ENCODE results near the gene ZNF595. TPM values are rescaled to one million over a fixed set of nuclear protein-coding genes. Genes with fewer than 3 reads are reported as not detected.
A peak's percentile ranks its signal among the peaks of the same experiment; 100 is the strongest.
"Not testable (repeated sequence)": the region's sequence is repeated elsewhere in the genome, so short reads cannot be mapped to it uniquely, and the experiment has no call there.

ZNF595 gene
- total RNA-seq, 2 donors from 2014 or later: 7.6 to 24.3 TPM

- ATAC-seq: peak; percentile 7 to 23
- intact Hi-C loops (cut with DNase I); DNase-seq: not testable (repeated sequence)
Measured at GRCh38 chr4:53521-53920, 400 bp downstream of the ZNF595 start.

GRCh38 chr4:64733-65132 is 11.6 kb downstream of the ZNF595 start:
- DNase-seq; intact Hi-C loops (cut with DNase I): not testable (repeated sequence)
- ATAC-seq: peak in 1 of 2 donors; percentile 19

GRCh38 chr4:71830-72229 is 18.7 kb downstream of the ZNF595 start:
- intact Hi-C loops (cut with DNase I): no loop called here
- DNase-seq: no peak
- no peak for ATAC-seq

GRCh38 chr4:85951-86350 is 32.8 kb downstream of the ZNF595 start:
- intact Hi-C loops (cut with DNase I): no loop called here
- no peak for DNase-seq

GRCh38 chr4:86559-87324 is 33.6 kb downstream of the ZNF595 start:
- intact Hi-C loops (cut with DNase I); ATAC-seq; DNase-seq: not testable (repeated sequence)

More at GRCh38 chr4:85951-86350, 32.8 kb downstream of the ZNF595 start:
- ATAC-seq: no peak

GRCh38 chr4:98386-98785 is 45.3 kb downstream of the ZNF595 start:
- no peak for DNase-seq
- intact Hi-C loops (cut with DNase I): no loop called here
- ATAC-seq: no peak

GRCh38 chr4:99863-100262 is 46.7 kb downstream of the ZNF595 start:
- DNase-seq: no peak

GRCh38 chr4:107083-107443 is 53.9 kb downstream of the ZNF595 start:
- DNase-seq (no peak), ATAC-seq (no peak)
- intact Hi-C loops (cut with DNase I): no loop called here

More at GRCh38 chr4:99863-100262, 46.7 kb downstream of the ZNF595 start:
- ATAC-seq: no peak
- intact Hi-C loops (cut with DNase I): no loop called here

- intact Hi-C loops (cut with DNase I): no loop called here
- DNase-seq: no peak
- no peak for ATAC-seq
Measured at GRCh38 chr4:107444-108429, 54.6 kb downstream of the ZNF595 start.

GRCh38 chr4:112771-113170 is 59.6 kb downstream of the ZNF595 start:
- DNase-seq (no peak), ATAC-seq (no peak)
- intact Hi-C loops (cut with DNase I): no loop called here

GRCh38 chr4:113732-114131 is 60.6 kb downstream of the ZNF595 start:
- intact Hi-C loops (cut with DNase I): no loop called here
- ATAC-seq (no peak), DNase-seq (no peak)

- ATAC-seq (no peak), DNase-seq (no peak)
- intact Hi-C loops (cut with DNase I): no loop called here
Measured at GRCh38 chr4:114149-114548, 61.0 kb downstream of the ZNF595 start.

GRCh38 chr4:116499-116898 is 63.4 kb downstream of the ZNF595 start:
- DNase-seq (no peak), ATAC-seq (no peak)
- intact Hi-C loops (cut with DNase I): no loop called here

GRCh38 chr4:120616-121015 is 67.5 kb downstream of the ZNF595 start:
- ATAC-seq (no peak), DNase-seq (no peak)
- intact Hi-C loops (cut with DNase I): no loop called here

- DNase-seq (no peak), ATAC-seq (no peak)
- intact Hi-C loops (cut with DNase I): no loop called here
Measured at GRCh38 chr4:121408-122084, 68.4 kb downstream of the ZNF595 start.

GRCh38 chr4:123922-124274 is 70.8 kb downstream of the ZNF595 start:
- DNase-seq; intact Hi-C loops (cut with DNase I): not testable (repeated sequence)

GRCh38 chr4:124275-125081 is 71.4 kb downstream of the ZNF595 start, which contains the start of gene ZNF718:
Gene ZNF718, plus strand, starts transcription at chr4:124501. Its CDS starts 170 bp downstream, at chr4:124671.
- DNase-seq (peak; percentile 94), ATAC-seq (peak; percentile 99 to 100)
- intact Hi-C loops (cut with DNase I): no loop called here

More at GRCh38 chr4:123922-124274, 70.8 kb downstream of the ZNF595 start:
- not testable (repeated sequence) for ATAC-seq

GRCh38 chr4:125091-125771 is 72.1 kb downstream of the ZNF595 start:
- peak; percentile 56 for ATAC-seq
- intact Hi-C loops (cut with DNase I): no loop called here
- peak; percentile 36 for DNase-seq

Data from left cardiac atrium (tissue), 4 donors.